ENCODE measurements around the gene PLA2G2D. TPM values are rescaled to one million over a fixed set of nuclear protein-coding genes. Genes with fewer than 3 reads are reported as not detected.

The PLA2G2D gene
- total and polyA plus RNA-seq, 2 experiments from 2014 or later = not detected

DNA sequence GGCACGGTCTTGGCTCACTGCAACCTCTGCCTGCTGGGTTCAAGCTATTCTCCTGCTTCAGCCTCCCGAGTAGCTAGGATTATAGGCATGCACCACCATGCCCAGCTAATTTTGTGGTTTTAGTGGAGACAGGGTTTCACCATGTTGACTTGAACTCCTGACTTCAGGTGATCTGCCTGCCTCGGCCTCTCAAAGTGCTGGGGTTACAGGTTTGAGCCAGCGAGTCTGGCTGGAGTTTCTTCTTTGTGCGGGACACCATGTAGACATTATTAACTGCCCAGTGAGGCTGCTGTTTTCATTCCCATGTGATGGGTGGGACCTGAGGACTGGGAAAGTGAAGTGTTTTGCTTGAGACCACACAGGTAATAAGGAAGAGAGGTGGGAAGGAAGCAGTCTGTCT, 26.0 kb downstream of the PLA2G2D start:
- TF ChIP-seq REST (IDR thresholded peaks at IDR 0.05; ENCODE audit: unreplicated experiment) = no peak
- TF ChIP-seq ZNF331 (CRISPR knock-in tag; IDR thresholded peaks at IDR 0.05; ENCODE audit: low read depth) = no peak
- TF ChIP-seq ZNF462 (CRISPR knock-in tag; IDR thresholded peaks at IDR 0.05) = no peak
- no peak for TF ChIP-seq NANOG (IDR thresholded peaks at IDR 0.05; ENCODE audit: borderline replicate concordance)
- no peak for TF ChIP-seq CREB1 (CRISPR knock-in tag; IDR thresholded peaks at IDR 0.05; ENCODE audit: low read depth)
- TF ChIP-seq EZH2phosphoT487 (IDR thresholded peaks at IDR 0.05; ENCODE audit: unreplicated experiment) = no peak
- TF ChIP-seq, protein P1, sequence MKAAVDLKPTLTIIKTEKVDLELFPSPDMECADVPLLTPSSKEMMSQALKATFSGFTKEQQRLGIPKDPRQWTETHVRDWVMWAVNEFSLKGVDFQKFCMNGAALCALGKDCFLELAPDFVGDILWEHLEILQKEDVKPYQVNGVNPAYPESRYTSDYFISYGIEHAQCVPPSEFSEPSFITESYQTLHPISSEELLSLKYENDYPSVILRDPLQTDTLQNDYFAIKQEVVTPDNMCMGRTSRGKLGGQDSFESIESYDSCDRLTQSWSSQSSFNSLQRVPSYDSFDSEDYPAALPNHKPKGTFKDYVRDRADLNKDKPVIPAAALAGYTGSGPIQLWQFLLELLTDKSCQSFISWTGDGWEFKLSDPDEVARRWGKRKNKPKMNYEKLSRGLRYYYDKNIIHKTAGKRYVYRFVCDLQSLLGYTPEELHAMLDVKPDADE (IDR thresholded peaks at IDR 0.05) = no peak
- no peak for TF ChIP-seq JUNB (IDR thresholded peaks at IDR 0.05; ENCODE audit: unreplicated experiment)
- no peak for TF ChIP-seq ZNF114 (CRISPR knock-in tag; IDR thresholded peaks at IDR 0.05)
- no peak for TF ChIP-seq EZH2 (IDR thresholded peaks at IDR 0.05; ENCODE audit: low read depth, unreplicated experiment)
- no peak for TF ChIP-seq CTCF (conservative IDR thresholded peaks at IDR 0.05; ENCODE audit: low read depth in 2 of 2)
- no peak for TF ChIP-seq POLR2AphosphoS5 (IDR thresholded peaks at IDR 0.05; ENCODE audit: low read depth)
- TF ChIP-seq STAT1 (IDR thresholded peaks at IDR 0.05; ENCODE audit: unreplicated experiment) = no peak
- no peaks in the 10 kb centered on the region for H3K79me2 ChIP-seq (replicated peaks; ENCODE audit: insufficient read depth)
- H3K36me3 Mint-ChIP-seq (ENCODE audit: low read depth) = peaks cover 37% of the 10 kb centered on the region
- H4K20me1 ChIP-seq (replicated peaks; ENCODE audit: insufficient read depth) = no peaks in the 10 kb centered on the region
- no peak overlapping the region for H3K4me2 ChIP-seq
- H2AFZ ChIP-seq = no peak overlapping the region
- no peaks in the 10 kb centered on the region for H3K9me2 ChIP-seq (ENCODE audit: insufficient read depth)
- H3K27me3 Mint-ChIP-seq (ENCODE audit: insufficient read depth, low read depth, poor library complexity) = peaks cover 3% of the 10 kb centered on the region
- H3K4me1 ChIP-seq (ENCODE audit: insufficient read depth) = no peaks in the 10 kb centered on the region
- H3F3A ChIP-seq (replicated peaks; ENCODE audit: low read depth) = no peaks in the 10 kb centered on the region
- peaks cover 68% of the 10 kb centered on the region for H3K9me3 Mint-ChIP-seq
- no peak overlapping the region for H3K27ac ChIP-seq (ENCODE audit: low read depth)
- H3K4me1 Mint-ChIP-seq = peaks cover 3% of the 10 kb centered on the region; the same call in 2 of the 3 replicates
- ATAC-seq = no peak
- no peak overlapping the region for H3K4me3 Mint-ChIP-seq
- H3K4me3 ChIP-seq = no peak overlapping the region
- no peaks in the 10 kb centered on the region for H3K27me3 ChIP-seq (ENCODE audit: insufficient read depth)
- no peak for DNase-seq (ENCODE audit: low spot score)
- H3K36me3 ChIP-seq (ENCODE audit: insufficient read depth) = no peaks in the 10 kb centered on the region; the same call in 1 of the 2 replicates
- H3K27ac Mint-ChIP-seq = no peak overlapping the region

Data from GM23338 (cell line).